Measurements from ENCODE around the gene NR3C2.
"Not testable (repeated sequence)": the region's sequence is repeated elsewhere in the genome, so short reads cannot be mapped to it uniquely, and the experiment has no call there.

Gene NR3C2

GRCh38 chr4:148216866-148217814, 225.1 kb downstream of the NR3C2 start:
- no peak for DNase-seq (ENCODE audit: low read depth in 3 of 3)

- DNase-seq (ENCODE audit: low read depth in 3 of 3): no peak
These were observed 225.9 kb downstream of the NR3C2 start for GRCh38 chr4:148216321-148216720.

GRCh38 chr4:148215202-148215601, 227.0 kb downstream of the NR3C2 start:
- DNase-seq (ENCODE audit: low read depth in 3 of 3): no peak

GRCh38 chr4:148214529-148215166, 227.6 kb downstream of the NR3C2 start:
- no peak for DNase-seq (ENCODE audit: low read depth in 3 of 3)

DNA sequence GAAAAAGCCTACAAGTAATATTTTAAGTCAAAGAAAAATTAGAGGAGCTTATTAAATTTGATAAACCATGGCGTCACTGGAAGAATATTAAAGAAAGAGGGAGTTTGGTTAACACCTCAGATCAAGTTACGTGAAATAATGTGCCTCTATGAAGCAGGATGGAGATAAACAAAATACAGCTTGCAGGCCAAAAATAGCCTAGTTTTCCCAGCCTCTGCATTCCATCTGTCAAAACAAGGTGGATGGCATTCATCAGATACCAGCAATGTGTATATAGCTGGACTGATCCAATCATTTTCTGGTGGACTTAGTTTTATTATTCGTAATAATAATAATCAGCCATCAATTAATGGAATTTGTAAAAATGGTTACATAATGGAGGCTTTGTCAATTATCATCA, 230.7 kb downstream of the NR3C2 start:
- no peak for DNase-seq (ENCODE audit: low read depth in 3 of 3)

- no peak for DNase-seq (ENCODE audit: low read depth in 3 of 3)
These were observed 231.6 kb downstream of the NR3C2 start for GRCh38 chr4:148210661-148211060.

- DNase-seq (ENCODE audit: low read depth in 3 of 3): no peak
These were observed 235.1 kb downstream of the NR3C2 start for GRCh38 chr4:148207068-148207467.

DNA sequence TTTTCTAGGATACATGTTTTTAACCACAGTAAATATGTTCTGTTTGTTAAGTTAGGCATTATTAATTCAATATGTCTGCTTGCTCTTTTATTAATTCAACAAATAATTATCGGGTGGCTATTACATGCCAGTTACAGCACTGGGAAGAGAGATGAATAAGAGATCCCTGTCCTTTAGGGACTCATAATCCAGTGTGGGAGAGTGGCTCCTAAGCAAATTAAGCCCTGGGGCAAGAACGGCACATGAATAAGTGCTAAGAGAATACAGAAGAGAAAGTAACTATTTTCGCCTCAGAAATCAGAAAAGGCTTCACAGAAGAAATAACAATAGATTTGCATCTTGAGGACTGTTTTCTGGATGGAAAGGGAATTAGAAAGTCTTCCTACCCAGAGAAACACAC, 236.7 kb downstream of the NR3C2 start:
- no peak for DNase-seq (ENCODE audit: low read depth in 3 of 3)

GRCh38 chr4:148204892-148205291, 237.3 kb downstream of the NR3C2 start:
- DNase-seq (ENCODE audit: low read depth in 3 of 3): no peak

- DNase-seq (ENCODE audit: low read depth in 3 of 3): no peak
These were observed 238.0 kb downstream of the NR3C2 start for GRCh38 chr4:148204171-148204570.

GRCh38 chr4:148203056-148203898, 238.9 kb downstream of the NR3C2 start:
- DNase-seq (ENCODE audit: low read depth in 3 of 3): no peak

GRCh38 chr4:148200960-148201359, 241.3 kb downstream of the NR3C2 start:
- DNase-seq (ENCODE audit: low read depth in 3 of 3): no peak

- DNase-seq (ENCODE audit: low read depth in 3 of 3): no peak
These were observed 246.1 kb downstream of the NR3C2 start for GRCh38 chr4:148196164-148196563.

GRCh38 chr4:148192526-148192925, 249.7 kb downstream of the NR3C2 start:
- no peak for DNase-seq (ENCODE audit: low read depth in 3 of 3)

DNA sequence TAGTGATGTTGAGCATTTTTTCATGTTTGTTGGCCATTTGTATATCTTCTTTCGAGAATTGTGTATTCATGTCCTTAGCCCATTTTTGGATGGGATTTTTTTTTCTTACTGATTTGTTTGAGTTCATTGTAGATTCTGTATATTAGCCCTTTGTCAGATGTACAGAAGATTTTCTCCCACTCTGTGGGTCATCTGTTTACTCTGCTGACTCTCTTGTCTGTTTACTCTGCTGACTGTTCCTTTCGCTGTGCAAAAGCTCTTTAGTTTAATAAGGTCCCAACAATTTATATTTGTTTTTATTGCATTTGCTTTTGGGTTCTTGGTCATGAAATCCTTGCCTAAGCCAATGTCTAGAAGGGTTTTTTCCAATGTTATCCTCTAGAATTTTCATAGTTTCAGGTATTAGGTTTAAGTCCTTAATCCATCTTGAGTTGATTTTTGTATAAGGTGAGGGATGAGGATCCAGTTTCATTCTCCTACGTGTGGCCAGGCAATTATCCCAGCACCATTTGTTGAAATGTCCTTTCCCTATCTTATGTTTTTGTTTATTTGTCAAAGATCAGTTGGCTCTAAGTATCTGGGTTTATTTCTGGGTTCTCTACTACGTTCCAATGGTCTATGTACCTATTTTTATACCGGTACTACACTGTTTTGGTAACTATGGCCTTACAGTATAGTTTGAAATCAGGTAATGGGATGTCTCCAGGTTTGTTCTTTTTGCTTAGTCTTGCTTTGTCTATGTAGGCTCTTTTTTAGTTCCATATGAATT, 254.6 kb downstream of the NR3C2 start:
- not testable (repeated sequence) for DNase-seq (ENCODE audit: low read depth in 3 of 3)

DNA sequence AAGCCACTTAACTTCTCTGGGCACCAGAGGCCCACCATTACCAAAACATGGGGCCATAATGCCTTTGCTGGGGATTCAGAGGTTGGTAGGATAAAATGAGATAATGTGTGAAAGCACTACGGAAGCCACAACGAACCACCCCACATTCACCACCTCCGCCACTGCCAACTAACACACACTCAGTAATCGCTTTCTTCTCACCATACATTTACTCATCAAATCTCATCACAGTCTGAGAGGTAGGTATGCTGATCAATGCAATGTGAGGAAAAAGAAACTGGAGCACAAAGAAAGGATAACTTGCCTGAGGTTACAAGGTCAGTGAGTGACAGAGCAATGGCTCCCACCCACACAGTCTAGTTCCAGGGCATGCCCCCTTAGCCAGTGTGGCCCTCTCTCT, 257.3 kb downstream of the NR3C2 start:
- DNase-seq (ENCODE audit: low read depth in 3 of 3): no peak

DNA sequence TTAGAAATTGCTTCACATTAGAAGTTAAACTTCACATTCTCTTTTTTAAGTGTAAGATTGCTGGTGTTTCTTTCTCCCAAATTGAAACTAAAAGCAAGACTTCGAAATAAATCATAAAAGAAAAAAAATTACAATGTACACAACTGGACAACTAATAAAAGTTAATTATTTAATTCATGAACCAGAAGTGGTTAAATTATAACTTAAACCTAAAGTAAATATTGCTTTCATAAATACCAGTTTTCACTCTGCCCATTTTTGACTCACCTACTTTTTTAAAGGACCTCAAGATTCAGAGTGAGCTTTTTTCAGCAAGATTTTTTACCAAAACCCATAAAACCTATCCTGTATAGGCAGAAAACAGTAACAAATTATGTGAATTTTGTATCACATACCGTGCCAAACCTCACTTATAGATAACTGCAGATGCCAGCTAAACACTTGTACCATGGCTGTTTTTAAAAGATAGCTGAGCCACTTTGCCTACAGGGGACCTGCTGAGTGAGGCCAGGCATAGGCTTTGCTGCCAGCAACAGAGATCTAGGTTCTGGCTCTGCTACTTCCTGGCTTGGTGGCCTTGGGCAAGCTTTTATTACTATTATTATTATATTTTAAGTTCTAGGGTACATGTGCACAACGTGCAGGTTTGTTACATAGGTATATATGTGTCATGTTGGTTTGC, 259.8 kb downstream of the NR3C2 start:
- DNase-seq (ENCODE audit: low read depth in 3 of 3): no peak

DNA sequence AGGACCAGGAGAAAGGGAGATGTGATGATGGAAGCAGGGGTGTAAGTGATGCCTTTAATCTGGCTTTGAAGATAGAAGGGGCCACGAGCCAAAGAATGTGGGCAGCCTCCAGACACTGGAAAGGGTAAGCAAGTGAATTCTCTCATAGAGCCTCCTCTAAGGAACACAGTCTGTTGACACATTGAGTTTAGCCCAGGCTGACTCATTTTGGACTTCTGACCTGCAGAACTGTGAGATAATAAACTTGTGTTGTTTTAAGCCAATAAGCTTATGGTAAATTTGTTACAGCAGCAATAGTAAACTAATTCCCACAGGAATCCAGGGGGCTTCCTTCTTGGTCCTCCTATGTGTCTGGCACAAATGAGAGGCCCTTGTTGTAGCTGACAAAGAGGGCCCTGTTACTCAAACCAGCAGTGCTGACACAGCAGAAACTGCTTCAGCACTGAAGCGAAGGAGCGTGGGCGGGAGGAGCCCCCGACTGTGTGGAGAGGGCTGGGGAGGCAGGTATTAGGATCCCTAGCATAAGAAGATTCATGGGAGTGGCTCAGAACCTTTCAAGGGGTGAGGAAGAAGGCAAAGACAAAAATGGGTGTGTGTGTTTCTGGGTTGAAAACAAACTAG, 268.7 kb downstream of the NR3C2 start:
- no peak for DNase-seq (ENCODE audit: low read depth in 3 of 3)

- DNase-seq (ENCODE audit: low read depth in 3 of 3): no peak
These were observed 270.6 kb downstream of the NR3C2 start for GRCh38 chr4:148171596-148171995.
